ENCODE results near the gene MFNG.

- TF ChIP-seq CTCF (IDR thresholded peaks at IDR 0.05) (peak; percentile 48 to 78 (median 74)), POLR2A (IDR thresholded peaks at IDR 0.05) (no peak)
Observed at GRCh38 chr22:37498289-37498909, 12.2 kb upstream of the MFNG start.
